K562 (cell line): ENCODE data around the gene HSPA2. TPM values are rescaled to one million over a fixed set of nuclear protein-coding genes. Genes with fewer than 3 reads are reported as not detected.

Experiments used
- ATAC-seq: fragments of 200-7000 bp; cut with Tn5 transposase; 3 replicates; pipeline ENCODE4 v1.9.1; 2020; ENCODE audit warnings: moderate library complexity
- BruUV-seq: library from RNA; stranded (reverse); fragments of 400-500 nt; replicated peaks from 2 replicates; lab custom pipeline; 2021; lab: Mats Ljungman, UMichigan
- CTCF ChIA-PET: fragments of 300-600 bp; formaldehyde crosslinking; extraction: SDS; loops from one replicate; lab custom pipeline; 2021; ENCODE audit warnings: low intra/inter-chr PET ratio; lab: Yijun Ruan, JAX
- POLR2A ChIA-PET: fragments of 300-600, 350-650 bp; sonication (Branson Sonifier 250); formaldehyde crosslinking; extraction: SDS; loops from one replicate; lab custom pipeline; 2021; ENCODE audit warnings: antibody characterized with exemption, inconsistent platforms; lab: Yijun Ruan, JAX
- DNase-seq, 4 experiments: peaks; one replicate each; pipeline versions ENCODE4 v3.0.0 to v3.0.0-alpha.2; 2011 to 2018; ENCODE audit warnings: low spot score in 3 of 4, mixed read lengths in 3 of 4; ENCODE audit errors: extremely low read depth in 1 of 4
- FAIRE-seq: peaks from 2 replicates; lab custom pipeline; 2011; peaks lifted over from hg19 to GRCh38; lab: Jason Lieb, UNC
- H2AFZ ChIP-seq: 2 replicates; pipeline ENCODE4 v1.6.0; 2011; ENCODE audit warnings: low read depth, low read length, control low read depth, inconsistent platforms
- H3K27ac ChIP-seq: fragments of 200-600 bp; 3 replicates; pipeline ENCODE4 v1.8.0; 2011; ENCODE audit warnings: low read depth, mild to moderate bottlenecking, control low read depth, inconsistent platforms, low read length, moderate library complexity, mixed read lengths; ENCODE audit errors: extremely low read depth
- H3K27me3 ChIP-seq, 2 experiments: fragments of 300-600 bp in 1 of 2; 2 replicates in 1 of 2; 3 replicates in 1 of 2; pipeline versions ENCODE4 v1.6.0 to v1.8.0; 2011; ENCODE audit warnings: inconsistent platforms in 2 of 2, low read length in 2 of 2, mild to moderate bottlenecking in 1 of 2, mixed read lengths in 1 of 2, moderate library complexity in 1 of 2; ENCODE audit not compliant: control insufficient read depth in 2 of 2, insufficient read depth in 2 of 2
- H3K36me3 ChIP-seq: fragments of 300-600 bp; 3 replicates; pipeline ENCODE4 v1.8.0; 2011; ENCODE audit warnings: mild to moderate bottlenecking, low read length, inconsistent platforms; ENCODE audit not compliant: control insufficient read depth, insufficient read depth
- H3K4me1 ChIP-seq, 2 experiments: fragments of 200-600 bp in 1 of 2; replicated peaks in 1 of 2; 2 replicates in 1 of 2; 3 replicates in 1 of 2; pipeline versions ENCODE4 v1.5.1 to v1.8.0; 2011; ENCODE audit warnings: inconsistent platforms in 2 of 2, low read length in 2 of 2, mild to moderate bottlenecking in 1 of 2, mixed read lengths in 1 of 2, moderate library complexity in 1 of 2; ENCODE audit not compliant: control insufficient read depth in 2 of 2, insufficient read depth in 2 of 2
- H3K4me2 ChIP-seq: 2 replicates; pipeline ENCODE4 v1.6.1; 2011; ENCODE audit warnings: low read length, control low read depth, inconsistent platforms, mixed read lengths; ENCODE audit not compliant: insufficient read depth
- H3K4me3 ChIP-seq: fragments of 200-600 bp; sonication (generic), shearing (Covaris generic); 2 replicates; pipeline ENCODE4 v1.5.1; 2016; ENCODE audit warnings: control low read depth, inconsistent platforms
- H3K79me2 ChIP-seq: fragments of 200-600 bp; 3 replicates; pipeline ENCODE4 v1.8.0; 2011; ENCODE audit warnings: low read length, inconsistent platforms; ENCODE audit not compliant: control insufficient read depth, insufficient read depth
- H3K9ac ChIP-seq, 2 experiments: 2 replicates each; pipeline versions ENCODE4 v1.6.0 to v1.6.1; 2011; ENCODE audit warnings: low read depth in 2 of 2, low read length in 2 of 2, control low read depth in 1 of 2, inconsistent platforms in 1 of 2, mild to moderate bottlenecking in 1 of 2, mixed read lengths in 1 of 2; ENCODE audit not compliant: insufficient read depth in 1 of 2
- H3K9me1 ChIP-seq: one replicate; pipeline ENCODE4 v1.6.0; 2011; ENCODE audit warnings: inconsistent platforms, mild to moderate bottlenecking, low read length, moderate library complexity; ENCODE audit not compliant: control insufficient read depth, insufficient read depth
- H3K9me3 ChIP-seq: replicated peaks from 2 replicates; pipeline ENCODE4 v1.5.1; 2011; ENCODE audit warnings: low read depth, low read length, inconsistent platforms; ENCODE audit not compliant: control insufficient read depth, insufficient read depth
- H4K20me1 ChIP-seq: replicated peaks from 2 replicates; pipeline ENCODE4 v1.6.1; 2011; ENCODE audit warnings: low read length, inconsistent platforms, mixed read lengths; ENCODE audit not compliant: control insufficient read depth, insufficient read depth
- ERF ChIP-seq: fragments of 450-650 bp; formaldehyde crosslinking; IDR thresholded peaks from 2 replicates; pipeline ENCODE4 v1.4.0; 2020; ENCODE audit warnings: mild to moderate bottlenecking, mixed read lengths
- SREBF2 ChIP-seq: sonication (generic); formaldehyde crosslinking; IDR thresholded peaks from 2 replicates; pipeline ENCODE4 v1.4.0; 2020; ENCODE audit warnings: mild to moderate bottlenecking, missing genetic modification reagents
- ZBTB8A ChIP-seq: fragments of 450-650 bp; IDR thresholded peaks from 2 replicates; pipeline ENCODE4 v1.6.1; 2018; ENCODE audit warnings: mild to moderate bottlenecking, moderate library complexity; ENCODE audit not compliant: partially characterized antibody
- ZEB2 ChIP-seq: fragments of 450-650 bp; IDR thresholded peaks from 2 replicates; pipeline ENCODE4 v1.6.1; 2016
- ZNF134 ChIP-seq: fragments of 250-450 bp; sonication (Bioruptor Pico); conservative IDR thresholded peaks from 2 replicates; pipeline ENCODE4 v1.4.0; 2020
- WGBS: fragments of 100-300 bp; shearing (Covaris generic); methylation state at CpG from one replicate; pipeline ENCODE4 v1.1.6; 2016; ENCODE audit warnings: low coverage, mixed read lengths; ENCODE audit not compliant: insufficient coverage; ENCODE audit errors: missing lambda C conversion rate; 5-methylcytosine and 5-hydroxymethylcytosine counted together
- in situ Hi-C: fragments of 300-500 bp; cut with MboI; formaldehyde crosslinking; loops from 4 replicates; pipeline ENCODE4 v1.15.0; 2018; ENCODE audit warnings: inconsistent platforms, mixed read lengths
- intact Hi-C: fragments of 100-400 bp; cut with micrococcal nuclease; formaldehyde crosslinking; loops from 2 replicates; pipeline ENCODE4 v1.14.2; 2022
- polyA plus RNA-seq, 8 experiments: library from polyadenylated mRNA; depleted of rRNA in 4 of 8; stranded (reverse) in 5 of 8; unstranded in 3 of 8; fragments of >200 nt; fragmentation: Nextera tagmentation in 2 of 8; fragmentation: Illumina TruSeq in 1 of 8; extraction: Ambion mirVana in 2 of 8; extraction: Trizol in 1 of 8; gene quantifications; 2 replicates each; pipeline versions ENCODE4 v1.2.1 to v1.2.3, GENCODE V29; 2011 to 2014; ENCODE audit warnings: inconsistent platforms in 1 of 8, missing spikeins in 1 of 8
- total RNA-seq, 7 experiments: library from RNA; depleted of rRNA in 6 of 7; stranded (reverse); fragments of >200 nt in 6 of 7; fragmentation: Illumina TruSeq in 2 of 7; extraction: Trizol in 2 of 7; gene quantifications; 2 replicates each; pipeline versions ENCODE4 v1.2.1 to v1.2.3, GENCODE V29; 2011 to 2021; ENCODE audit warnings: low replicate concordance in 1 of 7
- TF ChIP-seq, protein P1 (sequence below): fragments of 250-450 bp; sonication (Bioruptor Pico); IDR thresholded peaks from 2 replicates; pipeline ENCODE4 v1.4.0; 2020

Gene HSPA2
- total and polyA plus RNA-seq, 9 of the 15 experiments (the other 6 are each of a cell fraction or from before 2014, with no cell fraction given): not detected

DNA sequence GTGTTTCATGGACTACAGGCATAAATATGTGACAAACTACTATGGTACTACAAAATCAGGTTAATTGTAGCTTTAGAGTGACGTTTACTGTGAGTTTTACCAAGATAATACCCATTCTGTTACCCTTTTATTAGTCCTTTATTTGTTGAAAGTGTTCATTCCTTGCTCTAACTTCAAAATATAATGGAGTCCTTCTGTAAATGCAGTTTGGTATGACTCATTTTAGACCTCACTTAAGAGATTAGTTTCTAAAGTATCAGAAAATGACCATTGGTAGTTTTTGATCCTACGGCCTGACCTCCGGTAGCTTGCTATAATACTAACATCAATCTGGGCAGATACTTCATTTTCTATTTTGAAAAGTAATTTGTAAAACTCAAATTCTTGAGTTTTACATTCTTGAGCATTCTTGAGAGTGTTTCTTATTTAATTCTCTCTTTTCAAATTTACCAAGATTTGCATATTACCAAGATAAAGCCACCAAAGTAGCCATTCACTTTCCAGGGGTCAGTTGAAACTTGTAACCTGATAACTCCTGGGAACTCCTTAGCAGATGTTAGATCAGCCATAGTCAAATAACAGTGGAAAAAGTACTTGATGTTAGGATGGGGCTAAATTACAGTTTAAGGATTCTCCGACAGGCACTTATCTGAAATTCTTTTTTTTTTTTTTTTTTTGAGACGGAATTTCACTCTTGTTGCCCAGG is 4.2 kb downstream of the HSPA2 start:
- in situ Hi-C loops: no loop called here

More for the DNA sequence above, 4.2 kb downstream of the HSPA2 start:
- Histone ChIP-seq H3K79me2 (no peaks in the 10 kb centered on the region), H4K20me1 (no peaks in the 10 kb centered on the region), H3K27me3 (peaks cover 11 to 12% of the 10 kb centered on the region in 2 experiments), H3K4me1 (peaks cover 0 to 10% of the 10 kb centered on the region in 2 experiments; a peak in 1 of 5 replicates), H3K36me3 (no peaks in the 10 kb centered on the region), H3K9ac (no peak overlapping the region), H3K4me2 (no peak overlapping the region), H3K9me3 (no peaks in the 10 kb centered on the region; the same call in 1 of the 2 replicates), H3K9me1 (no peaks in the 10 kb centered on the region), H3K27ac (no peak overlapping the region), H3K4me3 (no peak overlapping the region), H2AFZ (no peak overlapping the region)
- no peak for TF ChIP-seq SREBF2
- TF ChIP-seq ERF (CRISPR knock-in tag): no peak
- no peak for TF ChIP-seq ZEB2
- TF ChIP-seq ZNF134 (CRISPR knock-in tag): no peak
- TF ChIP-seq ZBTB8A: no peak
- TF ChIP-seq, protein P1, sequence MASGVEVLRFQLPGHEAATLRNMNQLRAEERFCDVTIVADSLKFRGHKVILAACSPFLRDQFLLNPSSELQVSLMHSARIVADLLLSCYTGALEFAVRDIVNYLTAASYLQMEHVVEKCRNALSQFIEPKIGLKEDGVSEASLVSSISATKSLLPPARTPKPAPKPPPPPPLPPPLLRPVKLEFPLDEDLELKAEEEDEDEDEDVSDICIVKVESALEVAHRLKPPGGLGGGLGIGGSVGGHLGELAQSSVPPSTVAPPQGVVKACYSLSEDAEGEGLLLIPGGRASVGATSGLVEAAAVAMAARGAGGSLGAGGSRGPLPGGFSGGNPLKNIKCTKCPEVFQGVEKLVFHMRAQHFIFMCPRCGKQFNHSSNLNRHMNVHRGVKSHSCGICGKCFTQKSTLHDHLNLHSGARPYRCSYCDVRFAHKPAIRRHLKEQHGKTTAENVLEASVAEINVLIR (CRISPR knock-in tag): no peak
- no peak for ATAC-seq
- ChIA-PET CTCF (interaction anchor here (0.6 kb wide), 1 partner anchor 127 kb away, joined by 3 read pairs; no protein-coding TSS in a partner anchor), POLR2A (no interaction called here)
- intact Hi-C loops: no loop called here
- DNase-seq: no peak
- no peak for FAIRE-seq
- no TSS peak for BruUV-seq
- 10% methylated on average over 3 of the region's 5 CpGs for WGBS
